ENCODE results near the gene RIC8B. TPM values are rescaled to one million over a fixed set of nuclear protein-coding genes. Genes with fewer than 3 reads are reported as not detected.
"Not testable (repeated sequence)": the region's sequence is repeated elsewhere in the genome, so short reads cannot be mapped to it uniquely, and the experiment has no call there.

The RIC8B gene, protein sequence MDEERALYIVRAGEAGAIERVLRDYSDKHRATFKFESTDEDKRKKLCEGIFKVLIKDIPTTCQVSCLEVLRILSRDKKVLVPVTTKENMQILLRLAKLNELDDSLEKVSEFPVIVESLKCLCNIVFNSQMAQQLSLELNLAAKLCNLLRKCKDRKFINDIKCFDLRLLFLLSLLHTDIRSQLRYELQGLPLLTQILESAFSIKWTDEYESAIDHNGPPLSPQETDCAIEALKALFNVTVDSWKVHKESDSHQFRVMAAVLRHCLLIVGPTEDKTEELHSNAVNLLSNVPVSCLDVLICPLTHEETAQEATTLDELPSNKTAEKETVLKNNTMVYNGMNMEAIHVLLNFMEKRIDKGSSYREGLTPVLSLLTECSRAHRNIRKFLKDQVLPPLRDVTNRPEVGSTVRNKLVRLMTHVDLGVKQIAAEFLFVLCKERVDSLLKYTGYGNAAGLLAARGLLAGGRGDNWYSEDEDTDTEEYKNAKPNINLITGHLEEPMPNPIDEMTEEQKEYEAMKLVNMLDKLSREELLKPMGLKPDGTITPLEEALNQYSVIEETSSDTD
- 18.3 to 22.5 TPM (median 21.2 TPM) in 3 replicates for total RNA-seq

DNA sequence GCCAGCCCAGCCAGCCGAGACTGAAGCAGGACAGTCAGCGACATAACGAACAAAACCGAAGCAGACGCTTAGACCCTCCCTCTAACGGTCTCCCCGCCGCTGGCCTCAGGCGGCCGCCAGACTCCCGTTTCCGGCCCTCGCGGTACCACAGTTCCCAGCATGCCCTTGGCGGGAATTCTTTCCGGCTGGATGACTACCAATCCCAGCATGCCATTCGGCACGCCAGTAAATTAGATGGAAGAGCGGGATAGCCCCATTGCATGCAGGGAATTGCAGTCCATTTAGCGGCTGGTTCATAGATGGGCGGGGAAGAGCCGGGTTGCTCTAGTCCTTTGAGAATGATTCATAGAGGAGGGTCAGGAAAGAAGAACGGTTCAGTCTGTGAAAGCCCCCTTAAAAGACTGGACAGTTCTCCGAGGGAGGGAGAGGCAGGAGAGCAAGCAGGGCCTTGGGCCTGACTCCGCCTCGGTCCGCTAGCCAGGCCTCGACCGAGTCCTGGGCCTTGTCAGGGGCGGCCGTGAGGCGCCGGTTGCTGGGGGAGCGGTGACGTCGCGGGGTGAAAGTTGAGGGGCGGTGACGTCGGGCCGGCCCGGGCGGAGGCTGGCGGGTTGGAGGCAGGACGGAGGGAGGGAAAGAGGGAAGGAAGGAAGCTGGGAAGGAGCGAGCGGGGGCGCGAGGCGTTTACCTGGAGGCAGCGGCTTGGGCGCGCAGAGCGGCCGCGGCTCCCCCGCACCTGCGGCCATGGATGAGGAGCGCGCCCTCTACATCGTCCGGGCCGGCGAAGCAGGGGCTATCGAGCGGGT lies at the start of gene RIC8B:
RIC8B (plus strand) TSS at position 678 of the 803 bp plus-strand sequence; CDS start at position 742, 64 bp downstream.
- Mint-ChIP-seq H3K9me3 (no peaks in the 10 kb centered on the region), H3K4me1 (peaks cover 23% of the 10 kb centered on the region), H3K4me3 (peak within 1 kb of the TSS; percentile 92), H3K27me3 (ENCODE audit: low read depth) (no peaks in the 10 kb centered on the region), H3K36me3 (peaks cover 6% of the 10 kb centered on the region), H3K27ac (peak within 1 kb of the TSS; percentile 99)
- TF ChIP-seq, protein P1, sequence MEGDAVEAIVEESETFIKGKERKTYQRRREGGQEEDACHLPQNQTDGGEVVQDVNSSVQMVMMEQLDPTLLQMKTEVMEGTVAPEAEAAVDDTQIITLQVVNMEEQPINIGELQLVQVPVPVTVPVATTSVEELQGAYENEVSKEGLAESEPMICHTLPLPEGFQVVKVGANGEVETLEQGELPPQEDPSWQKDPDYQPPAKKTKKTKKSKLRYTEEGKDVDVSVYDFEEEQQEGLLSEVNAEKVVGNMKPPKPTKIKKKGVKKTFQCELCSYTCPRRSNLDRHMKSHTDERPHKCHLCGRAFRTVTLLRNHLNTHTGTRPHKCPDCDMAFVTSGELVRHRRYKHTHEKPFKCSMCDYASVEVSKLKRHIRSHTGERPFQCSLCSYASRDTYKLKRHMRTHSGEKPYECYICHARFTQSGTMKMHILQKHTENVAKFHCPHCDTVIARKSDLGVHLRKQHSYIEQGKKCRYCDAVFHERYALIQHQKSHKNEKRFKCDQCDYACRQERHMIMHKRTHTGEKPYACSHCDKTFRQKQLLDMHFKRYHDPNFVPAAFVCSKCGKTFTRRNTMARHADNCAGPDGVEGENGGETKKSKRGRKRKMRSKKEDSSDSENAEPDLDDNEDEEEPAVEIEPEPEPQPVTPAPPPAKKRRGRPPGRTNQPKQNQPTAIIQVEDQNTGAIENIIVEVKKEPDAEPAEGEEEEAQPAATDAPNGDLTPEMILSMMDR (IDR thresholded peaks at IDR 0.05; ENCODE audit: unreplicated experiment): no peak
- peak; percentile 95 to 96 for DNase-seq (ENCODE audit: low spot score in 2 of 2, unreplicated experiment in 2 of 2)

DNA sequence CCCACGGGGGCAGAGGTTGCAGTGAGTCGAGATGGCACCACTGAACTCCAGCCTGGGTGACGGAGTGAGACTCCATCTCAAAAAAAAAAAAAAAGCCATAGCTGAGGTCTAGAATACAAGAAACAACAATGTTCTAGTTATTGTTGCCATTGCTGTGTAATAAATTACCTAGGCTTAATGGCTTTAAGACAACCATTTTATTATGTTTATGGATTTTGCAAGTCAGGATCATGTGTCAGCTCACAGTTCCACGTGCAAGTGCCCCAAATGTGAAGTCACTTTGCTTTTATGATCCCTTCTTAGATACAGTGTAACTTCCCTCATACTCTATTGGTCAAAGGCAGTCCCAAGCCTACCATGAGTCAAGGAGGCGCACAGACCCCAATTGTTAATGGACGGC lies 49.5 kb upstream of the RIC8B start:
- Mint-ChIP-seq H3K36me3 (no peaks in the 10 kb centered on the region), H3K9me3 (no peaks in the 10 kb centered on the region), H3K4me3 (no peak overlapping the region), H3K27ac (no peak overlapping the region), H3K27me3 (ENCODE audit: low read depth) (peaks cover 16% of the 10 kb centered on the region), H3K4me1 (no peaks in the 10 kb centered on the region)
- DNase-seq (ENCODE audit: low spot score in 2 of 2, unreplicated experiment in 2 of 2): no peak
- TF ChIP-seq, protein P1 (IDR thresholded peaks at IDR 0.05; ENCODE audit: unreplicated experiment): no peak

DNA sequence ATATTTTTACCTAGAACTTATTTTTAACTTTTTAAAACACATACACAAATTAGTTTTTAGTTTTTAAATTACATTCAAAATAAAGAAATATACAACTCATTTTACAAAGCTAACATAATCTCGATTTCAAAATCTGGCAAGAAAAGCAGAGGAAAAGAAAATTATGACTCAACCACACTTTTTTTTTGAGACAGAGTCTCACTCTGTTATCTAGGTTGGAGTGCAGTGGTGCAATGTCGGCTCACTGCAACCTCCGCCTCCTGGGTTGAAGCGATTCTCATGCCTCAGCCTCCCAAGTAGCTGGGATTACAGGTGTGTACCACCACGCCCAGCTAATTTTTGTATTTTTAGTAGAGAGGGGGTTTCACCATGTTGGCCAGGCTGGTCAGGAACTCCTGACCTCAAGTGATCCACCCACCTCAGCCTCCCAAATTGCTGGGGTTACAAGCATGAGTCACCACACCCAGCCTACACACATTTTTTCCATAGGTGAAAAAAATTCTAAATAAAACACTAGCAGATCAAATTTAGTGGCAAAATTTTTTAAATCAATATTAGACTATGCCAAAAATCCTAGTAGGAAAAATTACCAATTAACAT lies 47.8 kb upstream of the RIC8B start:
- DNase-seq (ENCODE audit: low spot score in 2 of 2, unreplicated experiment in 2 of 2); H3K4me1 Mint-ChIP-seq; H3K36me3 Mint-ChIP-seq; H3K4me3 Mint-ChIP-seq; H3K27ac Mint-ChIP-seq; H3K27me3 Mint-ChIP-seq (ENCODE audit: low read depth); H3K9me3 Mint-ChIP-seq: not testable (repeated sequence)

DNA sequence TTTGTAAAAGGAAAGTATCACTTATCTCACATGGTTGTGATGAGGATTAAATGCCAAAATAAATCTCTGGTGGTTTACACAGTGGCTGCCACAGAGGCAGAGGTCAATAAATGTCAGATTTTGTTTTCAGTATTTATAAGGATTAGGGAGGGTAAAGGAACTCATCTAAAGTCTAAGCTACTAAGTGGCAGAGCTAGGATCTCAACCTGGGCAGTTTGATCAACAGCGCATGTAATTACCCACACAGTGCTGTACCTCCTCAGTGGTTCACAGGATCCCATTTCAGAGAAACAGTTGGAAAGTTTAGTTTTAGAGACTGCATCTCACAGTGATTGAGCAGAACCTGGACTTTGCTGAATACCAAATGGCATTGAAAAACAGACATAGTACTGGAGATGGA lies 44.9 kb upstream of the RIC8B start:
- DNase-seq (ENCODE audit: low spot score in 2 of 2, unreplicated experiment in 2 of 2): no peak
- H3K4me3 Mint-ChIP-seq: no peak overlapping the region
- TF ChIP-seq, protein P1 (IDR thresholded peaks at IDR 0.05; ENCODE audit: unreplicated experiment): no peak
- no peak overlapping the region for H3K27ac Mint-ChIP-seq
- no peaks in the 10 kb centered on the region for H3K36me3 Mint-ChIP-seq
- H3K27me3 Mint-ChIP-seq (ENCODE audit: low read depth): peaks cover 6% of the 10 kb centered on the region
- H3K4me1 Mint-ChIP-seq: no peaks in the 10 kb centered on the region
- no peaks in the 10 kb centered on the region for H3K9me3 Mint-ChIP-seq

DNA sequence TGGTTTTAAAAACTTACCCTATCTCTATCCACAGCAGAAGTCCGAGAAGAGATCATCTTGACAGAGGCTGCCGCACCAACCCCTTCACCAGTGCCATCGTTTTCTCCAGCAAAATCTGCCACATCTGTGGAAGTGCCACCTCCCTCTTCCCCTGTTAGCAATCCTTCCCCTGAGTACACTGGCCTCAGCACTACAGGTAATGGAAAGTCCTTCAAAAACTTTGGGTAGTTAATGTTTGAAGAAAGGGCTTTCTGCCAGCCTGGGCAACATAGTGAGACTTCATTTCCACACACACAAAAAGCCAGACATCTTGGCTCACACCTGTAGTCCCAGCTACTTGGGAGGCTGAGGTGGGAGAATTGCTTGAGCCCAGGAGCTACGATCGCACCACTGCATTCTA lies 41.6 kb upstream of the RIC8B start:
- no peaks in the 10 kb centered on the region for H3K36me3 Mint-ChIP-seq
- no peak for DNase-seq (ENCODE audit: low spot score in 2 of 2, unreplicated experiment in 2 of 2)
- TF ChIP-seq, protein P1 (IDR thresholded peaks at IDR 0.05; ENCODE audit: unreplicated experiment): no peak
- H3K4me3 Mint-ChIP-seq: no peak overlapping the region
- no peaks in the 10 kb centered on the region for H3K9me3 Mint-ChIP-seq
- no peak overlapping the region for H3K27ac Mint-ChIP-seq
- H3K27me3 Mint-ChIP-seq (ENCODE audit: low read depth): peaks cover 12% of the 10 kb centered on the region
- H3K4me1 Mint-ChIP-seq: no peaks in the 10 kb centered on the region
